ENCODE measurements around the gene PCDH15. TPM values are rescaled to one million over a fixed set of nuclear protein-coding genes. Genes with fewer than 3 reads are reported as not detected.

Gene PCDH15
- polyA plus RNA-seq, 3 donors = 0.01 to 0.22 TPM; not detected in 1

- no peak overlapping the region for H3K27ac ChIP-seq (ENCODE audit: low read depth, low read length)
- WGBS, 3 donors = 76 to 87% (median 83%) methylated on average over 4 of the region's 4 CpGs
Measured at GRCh38 chr10:53864846-53865245, 936.2 kb downstream of the PCDH15 start.

GRCh38 chr10:53852450-53853175 is 948.4 kb downstream of the PCDH15 start:
- 32 to 66% (median 61%) methylated on average over 4 of the region's 4 CpGs for WGBS, 3 donors
- H3K27ac ChIP-seq (ENCODE audit: low read depth, low read length) = no peak overlapping the region

- no peak overlapping the region for H3K27ac ChIP-seq (ENCODE audit: low read depth, low read length)
- 66 to 73% (median 66%) methylated on average over 2 of the region's 2 CpGs for WGBS, 3 donors
Measured at GRCh38 chr10:53846809-53847208, 954.2 kb downstream of the PCDH15 start.

GRCh38 chr10:53843736-53844362 is 957.2 kb downstream of the PCDH15 start:
- WGBS, 3 donors = 5 to 9% (median 7%) methylated on average over 1 of the region's 1 CpG
- H3K27ac ChIP-seq (ENCODE audit: low read depth, low read length) = no peak overlapping the region

- H3K27ac ChIP-seq (ENCODE audit: low read depth, low read length) = no peak overlapping the region
- WGBS, 3 donors = 60 to 62% (median 62%) methylated on average over 9 of the region's 9 CpGs
Measured at GRCh38 chr10:53841483-53842145, 959.4 kb downstream of the PCDH15 start.

- WGBS, 3 donors = 47 to 66% (median 55%) methylated on average over 4 of the region's 4 CpGs
Measured at GRCh38 chr10:53840653-53841052, 960.4 kb downstream of the PCDH15 start.

GRCh38 chr10:53839440-53840039 is 961.5 kb downstream of the PCDH15 start:
- H3K27ac ChIP-seq (ENCODE audit: low read depth, low read length) = no peak overlapping the region
- WGBS, 3 donors = 18 to 27% (median 24%) methylated on average over 2 of the region's 2 CpGs

More at GRCh38 chr10:53840653-53841052, 960.4 kb downstream of the PCDH15 start:
- no peak overlapping the region for H3K27ac ChIP-seq (ENCODE audit: low read depth, low read length)

GRCh38 chr10:53836638-53837037 is 964.4 kb downstream of the PCDH15 start:
- 54 to 83% (median 61%) methylated on average over 1 of the region's 1 CpG for WGBS, 3 donors
- H3K27ac ChIP-seq (ENCODE audit: low read depth, low read length) = no peak overlapping the region

- no peak overlapping the region for H3K27ac ChIP-seq (ENCODE audit: low read depth, low read length)
- WGBS, 3 donors = 55 to 60% (median 57%) methylated on average over 2 of the region's 2 CpGs
Measured at GRCh38 chr10:53833908-53834307, 967.1 kb downstream of the PCDH15 start.

GRCh38 chr10:53827261-53827660 is 973.8 kb downstream of the PCDH15 start:
- no peak overlapping the region for H3K27ac ChIP-seq (ENCODE audit: low read depth, low read length)
- 88 to 93% (median 92%) methylated on average over 15 of the region's 15 CpGs for WGBS, 3 donors

- H3K27ac ChIP-seq (ENCODE audit: low read depth, low read length) = no peak overlapping the region
- WGBS, 3 donors = 61 to 82% (median 77%) methylated on average over 8 of the region's 8 CpGs
Measured at GRCh38 chr10:53808677-53809372, 992.2 kb downstream of the PCDH15 start.

- H3K27ac ChIP-seq (ENCODE audit: low read depth, low read length) = no peak overlapping the region
- WGBS, 3 donors = 64 to 81% (median 78%) methylated on average over 8 of the region's 8 CpGs
Measured at GRCh38 chr10:53786236-53786900, 1014.7 kb downstream of the PCDH15 start.

- WGBS, 3 donors = 53 to 61% (median 60%) methylated on average over 10 of the region's 10 CpGs
- no peak overlapping the region for H3K27ac ChIP-seq (ENCODE audit: low read depth, low read length)
Measured at GRCh38 chr10:53771701-53772100, 1029.3 kb downstream of the PCDH15 start.

- 17 to 69% (median 55%) methylated on average over 6 of the region's 6 CpGs for WGBS, 3 donors
- H3K27ac ChIP-seq (ENCODE audit: low read depth, low read length) = no peak overlapping the region
Measured at GRCh38 chr10:53770903-53771302, 1030.1 kb downstream of the PCDH15 start.

GRCh38 chr10:53765311-53765710 is 1035.7 kb downstream of the PCDH15 start:
- 78 to 81% (median 81%) methylated on average over 1 of the region's 1 CpG for WGBS, 3 donors
- H3K27ac ChIP-seq (ENCODE audit: low read depth, low read length) = no peak overlapping the region

- H3K27ac ChIP-seq (ENCODE audit: low read depth, low read length) = no peak overlapping the region
- 37 to 50% (median 39%) methylated on average over 6 of the region's 6 CpGs for WGBS, 3 donors
Measured at GRCh38 chr10:53754596-53755250, 1046.3 kb downstream of the PCDH15 start.
